ENCODE results near the gene COCH.

GRCh38 chr14:30888480-30889243 is 14.3 kb downstream of the COCH start:
- TF ChIP-seq CTCF (IDR thresholded peaks at IDR 0.05; ENCODE audit: low read length) (no peak), EZH2 (optimal IDR thresholded peaks at IDR 0.05; ENCODE audit: low read depth, low read length) (no peak), EZH2phosphoT487 (IDR thresholded peaks at IDR 0.05; ENCODE audit: low read length) (no peak)

Data from MM.1S (cell line).